ENCODE results near the gene EIF2AK3. TPM values are rescaled to one million over a fixed set of nuclear protein-coding genes. Genes with fewer than 3 reads are reported as not detected.
A peak's percentile ranks its signal among the peaks of the same experiment; 100 is the strongest.

The EIF2AK3 gene
- total and polyA plus RNA-seq, 10 of the 15 experiments (the other 5 are each of a cell fraction or from before 2014, with no cell fraction given) = 5.0 to 44.7 (median 22.4) TPM

- CTCF ChIA-PET = interaction anchor here (0.7 to 15.3 kb wide), 38 partner anchors 9 to 478 kb away, joined by 3 to 399 read pairs (median 6); partner anchors contain the start of genes EIF2AK3 and RPIA
- Histone ChIP-seq H3K27me3 (replicated peaks in 1 of 2; ENCODE audit: control insufficient read depth in 2 of 2, insufficient read depth in 2 of 2, low read length in 1 of 2) (no peaks in the 10 kb centered on the region), H3K9ac (ENCODE audit: control insufficient read depth, insufficient read depth, low read length) (no peak overlapping the region)
These were observed 41.6 kb upstream of the EIF2AK3 start for GRCh38 chr2:88668862-88669261.

GRCh38 chr2:88667219-88667618 is 40.0 kb upstream of the EIF2AK3 start:
- H2AFZ ChIP-seq (ENCODE audit: control insufficient read depth, low read depth, low read length) = no peak overlapping the region
- CTCF ChIA-PET = interaction anchor here (0.7 to 15.3 kb wide), 11 partner anchors 10 to 476 kb away, joined by 3 to 399 read pairs (median 7); partner anchors contain the start of gene EIF2AK3
- in situ Hi-C loops (cut with MboI) = loop anchor here (5.0 to 25.0 kb wide), 3 partner anchors 75 to 605 kb away; partner anchors contain the start of genes KRCC1 and SMYD1
- H3K4me3 ChIP-seq = no peak overlapping the region
- 92% methylated on average over 2 of the region's 2 CpGs for WGBS (ENCODE audit: insufficient coverage, insufficient replicate concordance, low lambda C conversion rate, missing lambda C conversion rate)
- H3K4me1 ChIP-seq (ENCODE audit: control insufficient read depth, insufficient read depth, low read length) = no peaks in the 10 kb centered on the region
- no peaks in the 10 kb centered on the region for H3K27me3 ChIP-seq (replicated peaks in 1 of 2; ENCODE audit: control insufficient read depth in 2 of 2, insufficient read depth in 2 of 2, low read length in 1 of 2)
- no peak overlapping the region for H3K27ac ChIP-seq (ENCODE audit: control insufficient read depth, insufficient read depth)
- H3K36me3 ChIP-seq (ENCODE audit: control insufficient read depth in 2 of 2, insufficient read depth in 2 of 2, low read length in 1 of 2) = no peaks in the 10 kb centered on the region
- no peaks in the 10 kb centered on the region for H3K79me2 ChIP-seq (ENCODE audit: control insufficient read depth, insufficient read depth, low read length)
- no peak for DNase-seq (ENCODE audit: low read depth, low spot score)
- RAD21 ChIA-PET (ENCODE audit: unreplicated experiment) = interaction anchor here (0.9 to 3.4 kb wide), 13 partner anchors 9 to 490 kb away, joined by 3 to 69 read pairs (median 4); partner anchors contain the start of gene EIF2AK3
- H3K9ac ChIP-seq (ENCODE audit: control insufficient read depth, insufficient read depth, low read length) = no peak overlapping the region
- no peaks in the 10 kb centered on the region for H3K9me3 ChIP-seq (replicated peaks; ENCODE audit: control insufficient read depth, insufficient read depth, low read length)
- SMC1A ChIA-PET (ENCODE audit: uncharacterized antibody, unreplicated experiment) = interaction anchor here (1.0 to 7.9 kb wide), 13 partner anchors 9 to 91 kb away, joined by 3 to 270 read pairs (median 5); no protein-coding TSS in a partner anchor
- POLR2A ChIA-PET = no interaction called here
- intact Hi-C loops (cut with micrococcal nuclease; ENCODE audit: unreplicated experiment) = loop anchor here (5.0 to 10.0 kb wide), 2 partner anchors 40 to 212 kb away; partner anchors contain the start of genes EIF2AK3 and FOXI3
- H3K4me2 ChIP-seq (ENCODE audit: control insufficient read depth, insufficient read depth) = no peak overlapping the region
- TF ChIP-seq ZNF622 (IDR thresholded peaks at IDR 0.05) (no peak), PAX5 (IDR thresholded peaks at IDR 0.05; ENCODE audit: borderline replicate concordance, low read depth, low read length) (no peak), BACH1 (IDR thresholded peaks at IDR 0.05; ENCODE audit: borderline replicate concordance) (no peak)
- no peak for FAIRE-seq
- ATAC-seq = 0 out of 3 replicates have a peak, but pooled peaks have one; percentile 25
- H4K20me1 ChIP-seq (ENCODE audit: control insufficient read depth, insufficient read depth) = no peaks in the 10 kb centered on the region
- BruUV-seq (replicated peaks) = no TSS peak

More at GRCh38 chr2:88668862-88669261, 41.6 kb upstream of the EIF2AK3 start:
- 98% methylated on average over 2 of the region's 2 CpGs for WGBS (ENCODE audit: insufficient coverage, insufficient replicate concordance, low lambda C conversion rate, missing lambda C conversion rate)
- FAIRE-seq = no peak
- Histone ChIP-seq H4K20me1 (ENCODE audit: control insufficient read depth, insufficient read depth) (no peaks in the 10 kb centered on the region), H3K36me3 (ENCODE audit: control insufficient read depth in 2 of 2, insufficient read depth in 2 of 2, low read length in 1 of 2) (no peaks in the 10 kb centered on the region), H3K79me2 (ENCODE audit: control insufficient read depth, insufficient read depth, low read length) (no peaks in the 10 kb centered on the region), H3K4me1 (ENCODE audit: control insufficient read depth, insufficient read depth, low read length) (no peaks in the 10 kb centered on the region), H3K4me3 (no peak overlapping the region), H3K27ac (ENCODE audit: control insufficient read depth, insufficient read depth) (no peak overlapping the region), H3K9me3 (replicated peaks; ENCODE audit: control insufficient read depth, insufficient read depth, low read length) (no peaks in the 10 kb centered on the region), H2AFZ (ENCODE audit: control insufficient read depth, low read depth, low read length) (no peak overlapping the region), H3K4me2 (ENCODE audit: control insufficient read depth, insufficient read depth) (no peak overlapping the region)
- ChIA-PET RAD21 (ENCODE audit: unreplicated experiment) (interaction anchor here (0.5 to 3.4 kb wide), 24 partner anchors 12 to 214 kb away, joined by 3 to 69 read pairs (median 6); partner anchors contain the start of genes EIF2AK3 and RPIA), SMC1A (ENCODE audit: uncharacterized antibody, unreplicated experiment) (interaction anchor here (0.6 to 7.9 kb wide), 38 partner anchors 9 to 483 kb away, joined by 3 to 270 read pairs (median 5); partner anchors contain the start of gene EIF2AK3), POLR2A (interaction anchor here (1.5 kb wide), 1 partner anchor 77 kb away, joined by 3 read pairs; no protein-coding TSS in a partner anchor)
- no peak for ATAC-seq
- intact Hi-C loops (cut with micrococcal nuclease; ENCODE audit: unreplicated experiment) (loop anchor here (1.0 to 10.0 kb wide), 3 partner anchors 42 to 214 kb away; partner anchors contain the start of genes EIF2AK3 and FOXI3), in situ Hi-C loops (cut with MboI) (loop anchor here (5.0 to 25.0 kb wide), 3 partner anchors 77 to 607 kb away; partner anchors contain the start of genes KRCC1 and SMYD1)
- TF ChIP-seq IKZF2 (IDR thresholded peaks at IDR 0.05) (no peak), PAX5 (IDR thresholded peaks at IDR 0.05; ENCODE audit: borderline replicate concordance, low read depth, low read length) (no peak), MTA3 (IDR thresholded peaks at IDR 0.05; ENCODE audit: borderline replicate concordance, low read length) (no peak)
- no TSS peak for BruUV-seq (replicated peaks)
- DNase-seq (ENCODE audit: low read depth, low spot score) = no peak
